Activated CD8-positive, alpha-beta memory T cell treated with anti-CD3 and anti-CD28 coated beads for 24 hours (primary cell): ENCODE measurements around the gene CRB3.
A peak's percentile ranks its signal among the peaks of the same experiment; 100 is the strongest.
"Not testable (repeated sequence)": the region's sequence is repeated elsewhere in the genome, so short reads cannot be mapped to it uniquely, and the experiment has no call there.

Experiments used
- DNase-seq: peaks from one replicate; pipeline ENCODE4 v3.0.0-alpha.2; 2020

Gene CRB3, protein sequence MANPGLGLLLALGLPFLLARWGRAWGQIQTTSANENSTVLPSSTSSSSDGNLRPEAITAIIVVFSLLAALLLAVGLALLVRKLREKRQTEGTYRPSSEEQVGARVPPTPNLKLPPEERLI

DNA sequence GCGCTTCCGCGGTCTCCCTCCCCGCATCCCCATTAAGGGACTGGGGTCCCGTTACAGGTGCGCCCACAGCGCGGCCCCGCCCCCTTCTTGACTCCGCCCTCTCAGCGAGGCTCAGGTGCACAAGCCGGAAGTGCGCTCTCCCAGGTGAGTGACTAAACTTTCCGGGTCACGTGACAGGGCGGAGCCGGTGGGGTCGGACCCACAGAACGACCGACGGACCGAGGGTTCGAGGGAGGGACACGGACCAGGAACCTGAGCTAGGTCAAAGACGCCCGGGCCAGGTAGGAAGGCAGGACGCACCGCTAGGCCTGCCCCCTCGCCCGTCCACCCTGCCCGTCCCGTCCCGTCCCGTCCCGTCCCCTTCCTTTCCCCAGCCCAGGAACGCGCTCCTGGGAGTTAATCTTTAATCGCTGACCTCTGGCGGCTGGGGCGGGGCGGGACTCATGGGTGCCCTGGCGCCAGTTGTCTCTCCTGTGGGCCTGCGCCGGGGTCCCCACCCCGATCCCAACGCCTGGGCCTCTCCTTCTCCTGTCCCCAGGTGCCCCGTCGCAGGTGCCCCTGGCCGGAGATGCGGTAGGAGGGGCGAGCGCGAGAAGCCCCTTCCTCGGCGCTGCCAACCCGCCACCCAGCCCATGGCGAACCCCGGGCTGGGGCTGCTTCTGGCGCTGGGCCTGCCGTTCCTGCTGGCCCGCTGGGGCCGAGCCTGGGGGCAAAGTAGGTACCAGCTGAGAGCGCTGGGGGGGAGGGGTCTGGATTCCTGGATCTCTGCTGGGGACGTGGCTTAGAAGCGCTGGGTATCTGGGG is at the start of gene CRB3:
TSS of gene CRB3 (plus strand) at position 202 of the 804 bp plus-strand sequence. CDS start at position 633, 431 bp downstream.
- DNase-seq: peak; percentile 68

DNA sequence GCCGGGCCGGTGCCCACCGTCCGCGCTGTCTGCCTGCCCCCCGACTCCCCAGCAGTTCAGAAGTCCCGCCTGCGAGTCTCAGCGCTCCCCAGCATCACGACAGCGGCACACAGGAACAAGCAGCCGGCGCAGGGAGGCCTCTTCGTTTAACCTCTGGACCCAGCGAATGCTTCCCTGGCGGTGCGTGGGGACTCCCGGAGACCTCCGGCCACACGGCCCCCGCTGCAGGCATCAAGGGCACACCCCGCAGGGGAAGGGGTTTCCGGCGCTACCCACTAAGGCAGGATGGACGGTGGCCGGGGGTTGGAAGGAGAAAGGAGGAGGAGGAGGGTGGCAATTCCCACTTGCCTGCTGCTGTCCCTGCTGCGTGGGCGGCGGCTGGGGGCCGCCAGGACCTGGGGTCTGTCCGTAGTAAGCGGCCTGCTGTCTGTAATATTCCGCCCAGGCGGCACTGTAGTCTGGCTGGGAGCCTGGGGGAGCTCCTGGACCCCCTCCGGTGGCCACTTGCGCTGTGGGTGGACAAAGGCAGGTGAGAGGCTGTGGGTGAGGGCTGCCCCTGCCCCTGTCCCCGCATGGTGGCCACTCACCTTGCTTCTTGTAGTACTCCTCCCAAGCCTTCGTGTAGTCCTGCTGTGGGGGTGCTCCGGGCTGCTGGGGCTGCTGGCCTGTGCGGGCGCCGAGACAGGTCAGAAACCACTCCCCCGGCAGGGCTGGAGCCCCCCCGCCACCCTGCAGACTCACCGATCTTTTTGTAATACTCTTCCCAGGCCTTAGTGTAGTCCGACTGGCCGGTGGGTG is 49.1 kb upstream of the CRB3 start:
- DNase-seq: peak; percentile 56

DNA sequence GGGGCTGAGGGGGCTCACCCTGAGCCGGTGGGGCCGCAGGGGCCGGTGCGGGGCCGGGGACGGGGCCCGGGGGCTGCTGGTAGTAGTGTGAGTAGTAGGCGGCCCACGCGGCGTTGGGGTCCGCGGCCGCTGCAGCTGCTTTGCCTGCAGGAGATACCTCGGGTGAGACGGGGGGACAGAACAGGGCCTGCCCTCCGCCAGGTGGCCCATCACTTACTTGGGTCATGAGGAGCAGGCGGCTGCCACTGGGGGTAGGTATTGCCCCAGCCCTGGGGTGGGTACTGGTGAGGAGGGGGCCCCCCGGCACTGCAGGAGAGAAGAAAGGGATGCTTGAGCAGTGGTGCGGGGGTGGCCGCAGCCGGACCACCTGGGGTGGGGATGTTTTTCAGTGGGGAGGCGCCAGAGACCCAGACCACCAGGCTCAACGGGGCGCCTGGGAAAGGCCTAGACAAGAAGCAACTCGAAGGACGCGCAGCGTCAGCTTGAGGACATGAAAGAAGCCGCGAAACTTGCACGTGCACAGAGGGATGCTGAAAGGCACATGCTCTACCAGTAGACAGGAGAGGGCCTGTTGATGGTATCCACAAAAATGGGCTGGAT is 48.4 kb upstream of the CRB3 start:
- no peak for DNase-seq

DNA sequence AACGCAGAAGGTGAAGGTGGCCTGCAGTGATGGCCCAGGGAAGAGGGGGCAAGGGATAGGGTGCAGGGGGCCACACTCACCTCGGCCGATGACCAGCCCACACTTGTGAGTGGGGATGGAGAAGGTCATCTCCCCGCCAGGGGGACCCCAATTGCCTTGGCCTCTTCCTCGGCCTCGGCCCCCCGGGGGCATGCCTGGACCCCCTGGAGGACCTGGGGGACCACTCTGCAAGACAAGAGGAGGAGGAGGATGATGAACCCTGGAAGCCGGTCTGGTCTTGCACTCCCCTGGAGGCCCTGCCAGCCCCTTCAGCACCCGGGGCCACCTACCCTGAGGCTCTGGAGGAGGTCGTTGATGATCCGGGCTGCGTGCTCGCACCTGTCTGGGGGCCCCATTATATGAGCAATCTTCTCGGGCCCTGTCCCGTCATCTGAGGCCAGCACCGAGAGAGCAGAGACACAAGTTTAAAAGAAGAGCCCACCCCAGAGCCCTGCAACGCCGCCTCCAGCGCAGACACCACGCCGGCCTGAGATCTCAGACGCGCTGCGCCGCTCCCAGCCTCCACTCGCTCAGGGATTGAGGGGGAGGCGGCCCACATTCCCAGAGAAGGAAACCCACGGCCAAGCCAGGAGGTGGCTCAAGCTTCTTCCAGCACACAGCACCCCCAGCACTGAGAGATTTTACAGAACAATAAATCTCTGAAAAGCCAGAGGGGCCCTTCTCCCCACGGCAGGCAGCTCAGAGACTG is 47.2 kb upstream of the CRB3 start:
- no peak for DNase-seq

DNA sequence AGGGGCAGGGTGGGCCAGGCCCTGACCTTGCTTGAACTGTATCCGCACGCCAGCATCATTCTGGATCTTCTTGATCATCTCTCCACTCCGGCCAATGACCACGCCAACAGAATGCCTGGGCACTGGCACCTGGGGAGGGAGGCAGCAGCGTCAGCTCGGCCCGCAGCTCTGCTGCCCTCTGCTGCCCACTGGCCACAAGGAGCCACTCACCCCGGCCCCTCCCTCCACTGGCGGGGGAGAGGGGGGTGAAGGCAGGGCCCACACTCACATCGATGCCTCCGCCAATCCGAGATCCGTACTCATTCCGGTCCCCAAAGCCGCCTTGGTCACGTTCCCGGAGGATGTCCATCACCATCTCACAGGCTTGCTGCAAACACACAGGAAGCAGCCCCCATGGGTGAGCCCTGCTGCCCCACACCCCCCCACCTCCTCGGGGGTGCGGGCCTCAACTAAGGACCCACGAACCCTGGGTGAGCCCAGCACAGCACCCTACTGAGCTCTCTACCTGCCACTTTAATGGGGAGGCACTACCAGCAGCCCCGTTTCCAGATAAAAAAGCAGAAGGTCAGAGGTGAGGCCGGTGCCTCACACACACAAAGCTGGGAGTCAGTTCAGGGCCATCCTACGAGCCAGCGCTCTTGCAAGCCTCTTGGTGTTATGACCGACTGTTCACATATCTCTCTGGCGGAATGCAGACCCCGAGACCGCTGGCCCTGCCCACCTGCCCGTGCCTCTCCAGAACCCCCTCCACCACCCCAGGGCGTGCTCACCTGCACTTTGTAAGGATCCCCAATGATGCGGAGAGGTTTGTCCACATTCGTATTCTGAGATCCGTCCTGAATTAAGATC is 46.1 kb upstream of the CRB3 start:
- no peak for DNase-seq

DNA sequence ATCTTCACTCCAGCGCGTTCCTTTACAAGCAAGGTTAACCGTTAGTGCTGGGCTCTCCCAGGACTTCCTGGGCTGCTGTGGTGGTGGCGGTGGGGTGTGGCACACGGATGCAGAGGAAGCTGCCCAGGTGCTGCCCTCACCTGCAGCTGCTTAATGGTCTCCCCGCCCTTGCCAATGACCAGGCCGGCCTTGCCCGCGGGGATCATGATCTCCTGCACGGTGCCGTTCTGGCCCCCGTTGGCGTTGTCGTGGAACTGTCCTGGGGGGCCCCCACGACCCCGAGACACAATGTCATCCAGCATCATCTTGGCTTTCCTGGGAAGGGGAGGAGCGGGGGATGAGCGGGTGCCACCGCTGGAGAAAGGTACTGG is 45.5 kb upstream of the CRB3 start:
- DNase-seq: no peak

DNA sequence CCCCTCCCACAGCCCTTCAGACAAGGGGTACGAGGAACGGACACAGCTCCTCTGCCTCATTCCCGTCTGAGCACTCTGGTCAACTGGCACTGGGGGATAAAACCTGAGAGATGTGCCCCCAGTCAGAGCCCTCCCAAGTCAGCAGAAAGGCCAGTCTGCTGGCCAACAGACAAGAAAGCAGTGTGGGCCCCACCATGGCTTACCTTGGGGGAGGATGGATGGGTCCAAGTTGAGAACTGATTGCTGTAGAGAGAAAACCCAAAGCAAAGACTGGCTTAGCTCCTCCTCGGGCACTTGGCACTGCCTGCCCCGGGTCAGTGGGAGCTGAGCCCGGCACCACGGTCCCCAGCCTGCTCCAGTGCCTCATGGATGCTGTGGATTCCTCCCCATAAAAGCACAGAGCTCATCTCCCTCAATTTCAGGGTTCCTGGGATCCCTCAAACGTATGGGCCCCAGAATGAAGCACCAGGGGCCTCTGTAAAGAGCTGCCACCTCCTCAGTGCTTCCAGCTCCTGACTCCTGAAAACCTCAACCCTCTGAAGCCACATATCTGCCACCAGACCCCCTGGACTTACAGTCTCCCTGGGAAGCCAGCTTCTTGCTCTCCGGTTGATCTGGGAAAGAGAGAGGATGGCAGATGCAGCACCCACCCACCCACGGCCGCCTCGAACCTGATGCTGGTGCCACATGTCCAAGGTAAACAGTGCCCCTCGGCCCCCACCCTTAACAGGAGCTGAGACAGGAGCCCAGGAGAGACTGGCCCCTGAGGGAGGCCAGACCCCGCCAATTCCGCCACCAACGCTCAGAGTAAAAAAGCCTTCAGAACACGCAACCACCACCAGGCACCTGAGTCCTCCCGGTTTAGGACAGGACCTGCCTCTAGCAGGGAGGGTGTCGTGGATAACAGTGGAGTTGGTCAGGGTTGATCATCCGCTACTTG is 42.7 kb upstream of the CRB3 start:
- no peak for DNase-seq

DNA sequence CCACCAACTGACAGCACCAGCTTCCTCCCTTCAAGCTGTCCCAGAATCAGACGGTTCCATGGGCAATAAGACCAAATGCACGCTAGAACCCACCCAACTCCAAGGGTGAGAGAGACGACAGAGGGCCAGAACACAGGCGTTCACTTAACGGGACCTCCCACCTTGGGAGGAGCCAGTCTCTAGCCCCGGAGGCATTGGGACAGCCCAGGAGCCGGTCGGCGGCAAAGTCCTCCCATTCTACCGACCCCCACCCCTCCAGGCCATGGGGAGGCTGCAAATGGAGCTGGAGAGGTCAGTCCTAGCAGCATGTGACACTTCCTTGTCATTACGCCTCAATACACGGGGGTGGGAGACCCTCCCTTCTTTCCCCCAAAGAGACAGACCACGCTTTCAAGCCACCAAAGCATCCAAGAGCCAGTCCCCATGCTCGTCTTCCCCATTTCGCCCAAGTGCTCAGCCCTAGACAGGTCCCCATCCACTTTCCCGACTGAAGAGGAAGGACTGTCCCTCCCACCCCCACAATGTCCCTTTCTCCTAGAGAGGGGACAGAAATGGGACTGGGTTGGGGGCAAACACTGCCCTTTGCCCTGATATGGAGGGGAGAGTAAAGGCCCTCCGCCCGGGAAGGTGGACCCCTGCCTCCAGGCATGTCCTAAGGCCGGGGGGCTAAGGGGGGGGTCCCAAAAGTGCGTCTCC is 40.4 kb upstream of the CRB3 start:
- DNase-seq: peak; percentile 74

DNA sequence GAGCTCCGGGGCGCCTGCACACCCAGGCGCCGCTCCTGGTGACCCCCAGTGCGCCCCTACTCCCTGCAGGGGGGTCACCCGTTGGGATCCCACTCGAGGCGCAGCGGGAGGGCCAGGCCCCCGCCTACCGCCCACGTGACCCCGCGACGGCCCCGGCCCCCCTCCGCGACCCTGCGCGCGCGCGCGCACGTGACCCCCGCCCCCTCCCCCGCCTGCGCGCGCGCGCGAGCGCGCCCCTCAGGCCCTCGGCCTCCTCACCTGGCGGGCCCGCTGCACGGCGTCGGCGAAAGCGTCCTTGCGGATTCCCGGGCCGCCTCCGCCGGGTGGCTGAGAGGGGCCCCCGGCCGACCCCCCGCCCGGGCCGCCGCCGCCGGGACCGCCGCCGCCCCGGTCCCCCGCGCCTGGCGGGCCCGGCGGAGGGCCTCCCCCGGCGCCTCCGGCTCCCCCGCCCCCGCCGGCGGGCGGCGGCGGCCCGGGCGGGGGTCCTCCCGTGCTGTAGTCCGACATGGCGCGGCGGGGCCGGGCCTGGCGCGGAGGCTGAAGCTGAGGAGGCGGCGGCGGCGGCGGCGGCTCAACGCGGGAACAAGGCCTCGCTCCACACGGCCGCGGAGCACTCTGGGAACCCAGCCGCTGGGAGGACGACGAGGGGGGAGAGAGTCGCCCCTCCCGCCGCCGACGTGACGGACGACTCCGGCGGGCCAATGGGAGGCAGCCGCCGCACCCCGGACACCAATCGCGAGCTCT is 39.7 kb upstream of the CRB3 start, which contains the start of gene KHSRP:
TSS of gene KHSRP (minus strand) at position 617 of the 744 bp plus-strand sequence. CDS start at position 507, 110 bp downstream.
- DNase-seq: peak; percentile 70

DNA sequence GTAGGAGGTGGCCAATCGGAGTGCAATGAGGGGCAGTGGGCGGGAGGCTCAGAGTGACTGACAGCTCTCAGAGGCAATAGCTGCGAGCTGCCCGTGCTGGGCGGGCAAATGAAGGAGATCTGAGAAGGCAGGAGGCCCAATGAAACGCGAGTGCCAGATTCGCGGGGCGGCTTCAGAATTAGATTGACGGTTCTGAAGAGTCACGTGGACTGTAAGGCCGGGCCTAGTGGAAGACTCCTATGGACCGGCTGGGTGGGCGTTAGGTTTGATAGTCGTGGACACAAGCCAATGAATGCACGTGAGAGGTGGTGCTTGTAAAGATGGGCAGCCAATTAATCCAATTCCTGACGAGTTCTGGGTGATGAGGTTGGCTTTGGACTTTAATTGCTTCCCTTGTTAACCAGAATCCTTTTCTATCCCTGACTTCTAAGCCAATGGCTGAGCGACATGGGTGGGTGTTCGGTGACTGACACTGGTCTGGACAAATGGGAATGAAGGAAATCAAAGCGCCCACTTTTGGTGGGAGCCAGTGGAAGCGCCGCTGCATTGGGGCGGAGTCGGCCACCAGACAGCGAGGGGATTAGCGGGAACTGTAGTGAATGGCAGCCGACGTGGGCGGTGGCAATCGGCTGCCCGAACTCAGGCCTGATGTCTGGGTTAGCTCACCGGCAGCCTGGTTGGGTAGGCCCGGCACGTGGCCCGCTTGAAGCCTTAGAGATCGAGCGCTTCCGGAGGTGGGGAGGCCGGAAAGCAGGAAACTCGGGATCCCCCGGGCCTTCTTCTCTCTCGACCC is 38.9 kb upstream of the CRB3 start:
- peak; percentile 98 for DNase-seq

DNA sequence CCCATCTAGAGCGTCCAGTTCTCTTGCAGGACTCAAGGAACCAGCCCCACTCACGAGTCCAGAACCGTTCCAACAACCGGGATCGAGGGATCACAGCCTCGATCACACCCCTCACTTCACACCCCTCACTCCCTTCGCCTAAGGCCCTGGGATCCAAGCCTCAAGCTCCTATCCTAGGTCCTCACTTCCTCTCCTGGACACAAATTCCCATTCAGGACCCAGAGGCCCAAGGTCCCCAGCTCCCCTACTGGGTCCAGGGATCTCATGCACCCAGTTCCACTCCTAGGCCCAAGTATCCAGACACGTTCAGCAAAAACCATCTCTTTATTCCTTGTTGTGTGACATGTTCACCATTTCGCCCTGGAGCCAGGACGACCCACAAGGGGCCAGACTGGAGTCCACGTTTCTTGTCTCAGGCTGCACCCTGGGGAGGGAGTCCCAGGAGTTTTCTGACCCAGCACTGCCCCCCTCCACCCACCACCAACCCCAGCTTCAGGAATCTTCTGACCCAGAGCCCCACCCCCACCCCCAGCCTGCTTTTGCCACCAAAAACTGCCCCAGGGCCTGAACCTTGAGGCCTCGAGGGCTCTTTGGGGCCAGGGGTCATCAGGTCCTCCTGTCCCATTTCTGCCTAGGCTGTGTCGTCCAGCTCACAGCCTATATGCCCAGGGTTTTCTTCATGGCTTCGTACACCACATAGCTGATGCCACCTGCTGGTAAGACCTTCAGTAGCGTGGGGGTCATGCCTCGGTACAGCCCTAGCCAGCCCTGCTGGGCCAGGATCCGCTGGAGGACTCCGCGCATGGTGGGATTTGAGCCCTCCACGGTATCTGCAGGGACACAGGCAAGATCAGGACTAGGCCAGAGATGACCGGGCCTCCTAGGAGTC is 38.1 kb upstream of the CRB3 start:
- DNase-seq: no peak

DNA sequence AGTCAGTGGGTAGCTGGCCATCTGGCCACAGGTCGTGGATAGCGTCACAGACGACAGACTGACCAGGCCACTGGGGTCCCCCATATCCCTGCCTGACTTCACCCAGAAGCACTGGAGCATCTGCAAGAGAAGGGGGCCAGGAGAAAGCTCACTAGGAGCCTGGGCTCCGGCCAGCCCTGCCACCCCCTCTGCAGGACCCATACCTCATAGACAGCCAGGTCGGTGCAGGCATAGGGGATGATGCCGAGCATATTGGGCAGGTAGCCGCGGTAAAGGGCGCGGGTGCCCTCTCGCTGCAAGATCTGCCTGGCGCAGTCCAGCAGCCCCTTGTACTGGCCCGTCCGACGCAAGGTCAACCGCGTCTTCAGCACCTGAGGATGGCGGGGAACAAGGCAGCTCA is 36.9 kb upstream of the CRB3 start:
- DNase-seq: no peak

DNA sequence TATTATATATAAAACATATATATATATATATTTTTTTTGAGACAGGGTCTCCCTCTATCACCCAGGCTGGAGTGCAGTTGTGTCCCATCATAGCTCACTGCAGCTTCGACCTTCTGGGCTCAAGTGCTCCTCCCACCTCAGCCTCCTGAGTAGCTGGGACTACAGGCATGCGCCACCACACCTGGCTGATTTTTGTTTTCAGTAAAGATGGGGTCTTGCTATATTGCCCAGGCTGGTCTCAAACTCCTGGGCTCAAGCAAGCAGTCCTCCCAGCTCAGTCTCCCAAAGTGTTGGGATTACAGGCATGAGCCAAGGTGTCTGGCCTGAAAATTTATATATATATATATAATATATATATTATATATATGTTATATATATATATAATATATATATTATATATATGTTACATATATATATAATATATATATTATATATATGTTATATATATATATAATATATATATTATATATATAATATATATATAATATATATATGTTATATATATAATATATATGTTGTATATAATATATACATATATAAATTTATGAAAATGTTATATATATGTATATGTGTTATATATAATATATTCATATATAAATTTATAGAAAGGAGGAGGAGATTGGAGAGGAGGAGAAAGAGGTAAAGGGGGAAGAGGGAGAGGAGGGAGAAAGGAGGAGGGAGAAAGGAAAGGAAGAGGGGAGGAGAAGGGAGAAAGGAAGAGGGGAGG is 35.2 kb upstream of the CRB3 start:
- DNase-seq: not testable (repeated sequence)

DNA sequence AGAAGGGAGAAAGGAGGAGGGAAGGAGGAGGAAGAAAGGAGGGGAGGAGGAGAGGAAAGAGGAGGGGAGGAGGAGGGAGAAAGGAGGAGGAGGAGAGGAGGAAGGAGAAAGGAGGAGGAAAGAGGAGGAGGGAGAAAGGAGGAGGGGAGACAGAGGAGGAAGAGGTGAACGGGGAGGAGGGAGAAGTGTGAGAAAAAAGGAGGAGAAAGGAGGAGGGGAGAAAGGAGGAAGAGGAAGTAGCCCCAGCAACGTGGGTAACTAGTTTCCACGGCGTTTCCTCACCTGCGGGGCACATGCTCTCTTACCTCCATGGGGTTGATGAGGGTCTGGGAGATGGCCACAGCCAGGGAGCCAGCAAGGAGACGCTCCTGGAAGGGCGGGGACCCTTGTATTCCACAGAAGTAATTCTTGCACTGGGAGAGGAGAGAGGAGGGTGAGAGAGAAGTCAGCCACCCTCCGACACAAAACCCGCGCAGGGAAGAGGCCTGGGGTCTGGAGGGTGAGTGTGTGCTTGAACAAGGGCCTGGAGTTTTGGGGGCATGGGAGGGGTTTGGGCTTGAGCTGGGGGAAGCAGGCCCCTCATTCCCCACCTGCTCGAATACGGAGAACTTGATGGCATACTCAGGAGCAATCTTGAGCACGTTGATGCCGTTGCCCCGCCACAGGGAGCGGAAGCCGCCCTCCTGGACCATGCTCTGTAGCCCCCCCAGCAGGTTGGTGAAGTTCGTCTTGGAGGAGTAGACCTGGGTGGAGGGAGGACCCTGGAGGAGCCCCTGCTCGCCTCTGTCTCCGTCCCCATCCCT is 34.5 kb upstream of the CRB3 start:
- DNase-seq: no peak

DNA sequence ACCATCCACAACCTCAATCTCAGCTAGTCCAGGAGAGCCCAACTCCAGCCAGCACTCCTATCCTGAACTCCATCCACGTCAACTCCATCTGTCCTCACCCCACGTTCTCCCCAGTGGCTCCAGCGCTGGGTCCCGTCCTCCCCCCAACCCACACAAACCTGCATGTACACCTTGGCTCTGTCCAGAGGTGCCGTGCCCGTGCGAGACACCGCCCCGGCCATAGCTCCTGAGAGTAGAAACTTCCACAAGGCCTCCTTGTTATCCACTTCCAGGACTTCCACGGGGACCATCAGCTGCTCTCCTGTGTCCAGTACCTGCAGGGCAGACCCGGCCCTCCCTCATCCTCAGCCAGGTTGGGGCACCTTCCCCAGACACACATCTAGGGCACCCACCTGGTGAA is 32.2 kb upstream of the CRB3 start:
- DNase-seq: no peak

DNA sequence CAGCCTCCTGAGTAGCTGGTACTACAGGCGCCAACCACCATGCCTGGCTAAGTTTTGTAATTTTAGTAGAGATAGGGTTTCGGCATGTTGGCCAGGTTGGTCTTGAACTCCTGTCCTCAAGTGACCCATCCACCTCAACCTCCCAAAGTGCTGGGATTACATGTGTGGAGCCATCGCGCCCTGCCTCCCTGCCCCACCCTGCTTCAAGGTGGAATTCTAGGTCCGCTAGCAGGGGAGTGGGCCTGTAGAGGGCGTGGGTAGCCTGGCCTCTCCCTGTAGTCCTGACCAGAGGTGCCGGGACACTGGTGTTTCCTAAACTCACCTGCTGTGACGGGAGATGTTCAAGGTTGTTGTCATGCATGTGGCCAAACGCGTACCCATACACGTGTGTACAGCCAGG is 30.9 kb upstream of the CRB3 start:
- no peak for DNase-seq
